ENCODE measurements around the gene TMEM187. TPM values are rescaled to one million over a fixed set of nuclear protein-coding genes. Genes with fewer than 3 reads are reported as not detected.

Gene TMEM187
- total RNA-seq, 4 donors from 2014 or later: 2.5 to 4.1 (median 3.8) TPM

GRCh38 chrX:154030266-154030665 is 57.7 kb downstream of the TMEM187 start:
- 86 to 96% methylated on average over 9 to 15 of the region's 20 CpGs for WGBS, 2 donors
- intact Hi-C loops (cut with DNase I): no loop called here
- Histone ChIP-seq H3K36me3 (peaks cover 0 to 71% (median 4%) of the 10 kb centered on the region in 3 donors), H3K4me3 (no peak overlapping the region), H3K27ac (no peak overlapping the region), H3K27me3 (no peaks in the 10 kb centered on the region), H3K4me1 (peaks cover 0 to 18% (median 0%) of the 10 kb centered on the region in 3 donors), H3K9me3 (no peaks in the 10 kb centered on the region)
- DNase-seq: no peak
- TF ChIP-seq POLR2A (IDR thresholded peaks at IDR 0.05) (no peak), CTCF (IDR thresholded peaks at IDR 0.05) (no peak)

DNA sequence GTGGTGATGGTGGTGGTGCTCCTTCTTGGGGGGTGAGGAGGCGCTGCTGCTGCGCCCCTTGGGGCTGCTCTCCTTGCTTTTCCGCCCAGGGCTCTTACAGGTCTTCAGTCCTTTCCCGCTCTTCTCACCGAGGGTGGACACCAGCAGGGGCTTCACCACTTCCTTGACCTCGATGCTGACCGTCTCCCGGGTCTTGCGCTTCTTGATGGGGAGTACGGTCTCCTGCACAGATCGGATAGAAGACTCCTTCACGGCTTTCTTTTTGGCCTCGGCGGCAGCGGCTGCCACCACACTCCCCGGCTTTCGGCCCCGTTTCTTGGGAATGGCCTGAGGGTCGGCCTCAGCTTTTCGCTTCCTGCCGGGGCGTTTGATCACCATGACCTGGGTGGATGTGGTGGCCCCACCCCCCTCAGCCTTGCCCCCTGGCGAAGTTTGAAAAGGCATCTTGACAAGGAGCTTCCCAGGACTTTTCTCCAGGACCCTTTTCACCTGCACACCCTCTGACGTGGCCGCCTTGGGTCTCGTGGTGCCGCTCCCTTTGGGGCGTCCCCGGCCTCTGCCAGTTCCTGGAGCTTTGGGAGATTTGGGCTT is 58.3 kb downstream of the TMEM187 start:
- Histone ChIP-seq H3K4me1 (peaks cover 0 to 12% (median 0%) of the 10 kb centered on the region in 3 donors), H3K27me3 (no peaks in the 10 kb centered on the region), H3K4me3 (no peak overlapping the region), H3K27ac (no peak overlapping the region), H3K36me3 (peaks cover 0 to 73% (median 4%) of the 10 kb centered on the region in 3 donors), H3K9me3 (no peaks in the 10 kb centered on the region)
- no peak for DNase-seq
- TF ChIP-seq POLR2A (IDR thresholded peaks at IDR 0.05) (no peak), CTCF (IDR thresholded peaks at IDR 0.05) (no peak)
- 86 to 90% methylated on average over 4 to 25 of the region's 29 CpGs for WGBS, 2 donors
- intact Hi-C loops (cut with DNase I): no loop called here

- intact Hi-C loops (cut with DNase I): no loop called here
- H3K4me3 ChIP-seq: no peak overlapping the region
- WGBS, 2 donors: 80% methylated on average over 11 of the region's 11 CpGs; no CpG with 5 or more reads in 1 of the 2 donors
- peaks cover 0 to 5% (median 0%) of the 10 kb centered on the region in 3 donors for H3K4me1 ChIP-seq
- no peak overlapping the region for H3K27ac ChIP-seq
- no peaks in the 10 kb centered on the region for H3K9me3 ChIP-seq
- no peaks in the 10 kb centered on the region for H3K27me3 ChIP-seq
- TF ChIP-seq CTCF (IDR thresholded peaks at IDR 0.05) (no peak), POLR2A (IDR thresholded peaks at IDR 0.05) (no peak)
- peaks cover 0 to 67% (median 4%) of the 10 kb centered on the region in 3 donors for H3K36me3 ChIP-seq
- no peak for DNase-seq
Measured at GRCh38 chrX:154032160-154032559, 59.6 kb downstream of the TMEM187 start.

- DNase-seq: no peak
- Histone ChIP-seq H3K9me3 (no peaks in the 10 kb centered on the region), H3K4me1 (peaks cover 0 to 5% (median 0%) of the 10 kb centered on the region in 3 donors), H3K27me3 (no peaks in the 10 kb centered on the region), H3K4me3 (no peak overlapping the region), H3K27ac (no peak overlapping the region), H3K36me3 (peaks cover 0 to 62% (median 4%) of the 10 kb centered on the region in 3 donors)
- intact Hi-C loops (cut with DNase I): no loop called here
- no CpG with 5 or more reads among the region's 9 CpGs for WGBS, 2 donors
- no peak for TF ChIP-seq CTCF (IDR thresholded peaks at IDR 0.05)
- no peak for TF ChIP-seq POLR2A (IDR thresholded peaks at IDR 0.05)
Measured at GRCh38 chrX:154032653-154033052, 60.1 kb downstream of the TMEM187 start.

Small RNA genes within 50 kb of the gene (small RNA-seq; reads per million reads assigned to genes)
- gene MIR3202-1: 0 to 0.45 (median 0.21) reads per million in 4 donors

Other genes with a start within 250 kb of the TMEM187 start
- gene BCAP31, start 248.4 kb upstream of the TMEM187 start, total RNA-seq: 100 to 1,000 TPM in 3 of 4 donors, 10 to 100 TPM in 1; 99.2 to 180 (median 142) TPM
- gene ABCD1, start 247.9 kb upstream of the TMEM187 start, total RNA-seq: 1 to 10 TPM; 1.8 to 5.0 (median 3.5) TPM
- gene PLXNB3, start 208.5 kb upstream of the TMEM187 start, total RNA-seq: 10 to 100 TPM in 1 of 4 donors, 1 to 10 TPM in 3; 3.2 to 13.4 (median 6.9) TPM
- gene SRPK3, start 191.7 kb upstream of the TMEM187 start, total RNA-seq: under 1 TPM in 3 of 4 donors, not detected in 1; 0.09 to 0.38 (median 0.15) TPM
- gene IDH3G, start 178.4 kb upstream of the TMEM187 start, total RNA-seq: 10 to 100 TPM; 60.7 to 67.8 (median 64.1) TPM
- gene SSR4, start 178.1 kb upstream of the TMEM187 start, total RNA-seq: 100 to 1,000 TPM; 131 to 257 (median 159) TPM
- gene PDZD4, start 142.2 kb upstream of the TMEM187 start, total RNA-seq: 1 to 10 TPM in 3 of 4 donors, under 1 TPM in 1; 0.97 to 3.4 (median 1.9) TPM
- gene L1CAM, start 86.6 kb upstream of the TMEM187 start, total RNA-seq: 1 to 10 TPM in 2 of 4 donors, under 1 TPM in 2; 0.35 to 3.2 (median 1.3) TPM
- gene AVPR2, start 68.1 kb upstream of the TMEM187 start, total RNA-seq: 1 to 10 TPM in 1 of 4 donors, under 1 TPM in 3; 0.19 to 1.3 (median 0.29) TPM
- 10 to 100 TPM in 1 of 4 donors, 1 to 10 TPM in 3; 3.9 to 18.3 (median 7.6) TPM for gene ARHGAP4, start 46.5 kb upstream of the TMEM187 start, total RNA-seq
- gene NAA10, start 37.7 kb upstream of the TMEM187 start, total RNA-seq: 10 to 100 TPM; 42.5 to 92.5 (median 87.6) TPM
- gene RENBP, start 28.1 kb upstream of the TMEM187 start, total RNA-seq: 1 to 10 TPM in 2 of 4 donors, under 1 TPM in 1, not detected in 1; 0.45 to 7.6 (median 3.1) TPM
- gene HCFC1, start 936 bp upstream of the TMEM187 start, total RNA-seq: 10 to 100 TPM; 22.2 to 54.0 (median 37.0) TPM
- 100 to 1,000 TPM in 2 of 4 donors, 10 to 100 TPM in 2; 73.5 to 117 (median 96.8) TPM for gene IRAK1, start 47.1 kb downstream of the TMEM187 start, total RNA-seq
- 10 to 100 TPM; 17.7 to 38.7 (median 25.4) TPM for gene MECP2, start 125.0 kb downstream of the TMEM187 start, total RNA-seq
- gene OPN1LW, start 171.5 kb downstream of the TMEM187 start, total RNA-seq: not detected
- not detected for gene OPN1MW, start 209.8 kb downstream of the TMEM187 start, total RNA-seq
- gene OPN1MW2, start 247.0 kb downstream of the TMEM187 start, total RNA-seq: not detected

All from esophagus squamous epithelium (tissue), 5 donors.